DMS 273 treated with DMSO at 0.1 percent for 48 hours (cell line): ENCODE results near the gene PNLIPRP3.
"Not testable (repeated sequence)": the region's sequence is repeated elsewhere in the genome, so short reads cannot be mapped to it uniquely, and the experiment has no call there.

ENCODE experiments used
- DNase-seq: peaks from one replicate; lab custom pipeline; 2025; lab: John Stamatoyannopoulos, UW

The PNLIPRP3 gene

GRCh38 chr10:116427671-116428070, at the start of gene PNLIPRP3:
PNLIPRP3 (plus strand) TSS chr10:116427847; CDS start chr10:116428013, 166 bp downstream.
- DNase-seq = no peak

GRCh38 chr10:116382290-116382689, 45.4 kb upstream of the PNLIPRP3 start:
- no peak for DNase-seq

GRCh38 chr10:116385311-116385710, 42.3 kb upstream of the PNLIPRP3 start:
- no peak for DNase-seq

GRCh38 chr10:116385994-116386809, 41.4 kb upstream of the PNLIPRP3 start:
- no peak for DNase-seq

GRCh38 chr10:116393246-116393831, 34.3 kb upstream of the PNLIPRP3 start:
- not testable (repeated sequence) for DNase-seq

GRCh38 chr10:116395223-116395985, 32.2 kb upstream of the PNLIPRP3 start:
- no peak for DNase-seq

GRCh38 chr10:116398224-116398623, 29.4 kb upstream of the PNLIPRP3 start:
- no peak for DNase-seq

GRCh38 chr10:116402858-116403257, 24.8 kb upstream of the PNLIPRP3 start:
- DNase-seq = no peak

GRCh38 chr10:116403740-116404250, 23.9 kb upstream of the PNLIPRP3 start:
- DNase-seq = no peak

GRCh38 chr10:116408719-116409118, 18.9 kb upstream of the PNLIPRP3 start:
- no peak for DNase-seq

GRCh38 chr10:116410351-116410750, 17.3 kb upstream of the PNLIPRP3 start:
- DNase-seq = no peak

GRCh38 chr10:116417821-116418220, 9.8 kb upstream of the PNLIPRP3 start:
- DNase-seq = no peak

GRCh38 chr10:116418389-116418788, 9.3 kb upstream of the PNLIPRP3 start:
- no peak for DNase-seq

GRCh38 chr10:116421815-116422214, 5.8 kb upstream of the PNLIPRP3 start:
- no peak for DNase-seq

- no peak for DNase-seq
Observed at GRCh38 chr10:116429288-116429977, 1.8 kb downstream of the PNLIPRP3 start.

- DNase-seq = no peak
Observed at GRCh38 chr10:116430288-116430687, 2.6 kb downstream of the PNLIPRP3 start.

GRCh38 chr10:116431598-116431997, 4.0 kb downstream of the PNLIPRP3 start:
- no peak for DNase-seq

GRCh38 chr10:116437076-116437692, 9.5 kb downstream of the PNLIPRP3 start:
- DNase-seq = no peak

GRCh38 chr10:116440330-116441030, 12.8 kb downstream of the PNLIPRP3 start:
- no peak for DNase-seq

GRCh38 chr10:116444527-116445142, 17.0 kb downstream of the PNLIPRP3 start:
- DNase-seq = no peak
